ENCODE results near the gene FUOM.
A peak's percentile ranks its signal among the peaks of the same experiment; 100 is the strongest.
"Not testable (repeated sequence)": the region's sequence is repeated elsewhere in the genome, so short reads cannot be mapped to it uniquely, and the experiment has no call there.

FUOM gene

DNA sequence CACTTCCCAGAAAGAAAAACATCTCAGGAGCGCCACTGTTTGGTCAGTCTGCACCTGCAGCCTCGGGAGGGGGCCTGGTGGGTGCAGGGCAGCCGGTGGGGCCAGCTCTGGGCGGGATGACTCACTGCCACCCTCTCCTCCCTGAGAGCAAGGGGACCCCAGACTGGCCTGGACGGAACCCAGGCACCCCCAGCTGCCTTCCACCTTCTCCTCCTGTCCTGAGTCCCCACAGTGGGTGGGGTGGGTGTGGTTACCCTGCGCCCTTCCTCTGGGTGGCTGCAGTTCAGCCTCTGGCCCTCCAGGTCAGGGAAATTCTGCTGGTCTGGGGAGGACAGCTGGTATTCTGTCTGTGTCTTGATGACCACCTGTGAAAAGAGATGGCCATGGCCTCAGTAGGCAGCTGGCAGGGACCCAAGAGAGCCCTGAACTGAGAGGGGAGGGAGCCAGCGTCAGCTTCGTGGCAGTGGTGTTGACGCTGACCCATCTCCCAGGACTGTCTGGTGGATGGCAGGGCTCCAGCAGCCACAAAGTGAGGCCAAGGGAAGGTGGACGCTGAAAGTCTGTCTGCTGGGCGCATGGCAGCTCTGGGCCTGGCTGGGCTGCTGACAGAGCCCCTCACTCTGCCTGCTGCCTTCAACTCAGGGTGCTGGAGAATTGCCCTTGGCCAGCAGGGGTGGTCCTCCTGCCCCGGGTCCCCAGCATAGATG lies 30.0 kb downstream of the FUOM start:
- DNase-seq = no peak

- DNase-seq = no peak
These were observed 30.8 kb downstream of the FUOM start for GRCh38 chr10:133326745-133327650.

DNA sequence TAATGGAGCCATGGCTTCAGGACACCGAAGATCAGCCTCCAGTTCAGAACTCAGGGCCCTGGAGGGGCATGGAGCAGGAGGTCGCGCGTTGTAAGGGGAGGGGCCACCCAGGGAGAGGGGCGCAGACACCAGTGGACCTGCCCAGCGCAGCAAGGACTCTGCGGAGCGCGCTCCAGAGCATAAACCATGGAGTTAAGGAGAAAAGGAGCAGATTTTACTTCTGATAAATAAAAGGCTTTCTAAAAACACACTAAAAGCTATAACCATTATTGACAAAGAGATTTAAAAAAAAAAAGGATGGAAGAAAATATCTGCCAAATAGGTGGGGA lies 31.6 kb downstream of the FUOM start:
- no peak for DNase-seq

DNA sequence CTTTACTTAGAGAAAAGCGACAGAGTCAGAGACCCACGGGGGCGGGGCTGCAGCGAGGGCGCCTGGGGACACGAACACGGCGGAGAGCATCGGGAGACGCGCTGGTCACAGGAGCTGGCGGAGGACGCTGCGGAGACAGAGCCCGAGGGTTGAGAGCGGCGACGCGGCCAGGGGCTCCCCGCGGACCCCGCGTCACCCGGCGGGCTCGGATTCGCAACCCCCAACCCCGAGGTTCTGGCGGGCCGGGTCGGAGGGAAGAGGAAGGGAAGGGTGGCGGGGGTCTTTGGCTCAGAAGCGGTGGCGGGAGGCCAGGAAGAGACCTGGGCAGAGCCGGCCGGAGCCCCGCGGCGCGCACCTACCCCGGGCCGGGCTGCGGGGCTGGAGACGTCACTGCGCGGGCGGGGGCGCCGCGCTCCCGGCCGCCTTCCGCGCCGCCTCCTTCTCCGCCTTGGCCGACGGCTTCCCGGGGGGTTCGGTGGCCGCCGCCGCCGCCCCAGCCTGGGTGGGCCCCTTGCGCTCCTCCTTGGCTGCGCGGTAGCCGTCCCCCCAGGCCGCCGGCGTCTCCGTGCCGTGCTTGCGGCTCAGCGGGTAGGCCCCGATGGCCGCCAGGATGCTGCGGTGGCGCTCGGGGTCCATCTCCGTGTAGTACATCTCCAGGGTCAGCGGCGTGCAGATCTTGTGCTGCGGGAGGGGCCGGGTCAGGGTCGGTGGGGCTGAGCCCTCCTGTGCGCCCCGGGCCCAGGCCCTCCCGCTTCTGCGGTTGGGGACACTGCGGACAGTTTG lies 32.2 kb downstream of the FUOM start:
- DNase-seq = peak; percentile 35

DNA sequence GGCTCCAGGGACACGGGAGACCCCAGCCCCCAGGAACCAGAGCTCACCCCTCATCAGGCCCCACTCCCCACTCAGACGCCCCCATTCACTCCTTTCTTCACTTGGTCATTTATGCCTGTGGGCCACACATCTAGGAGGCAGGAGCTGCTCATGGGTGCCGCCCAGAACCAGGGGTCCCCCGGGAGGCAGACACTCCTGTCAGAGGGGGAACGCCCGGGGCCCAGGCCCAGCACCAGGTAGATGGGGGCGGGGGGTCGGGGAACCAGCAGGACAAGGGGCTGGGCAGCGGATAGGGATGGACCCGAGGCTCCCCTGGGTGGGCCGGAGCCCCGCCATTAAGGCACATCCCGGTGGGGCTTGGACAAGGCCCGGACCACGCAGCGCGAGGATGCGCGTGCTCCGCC lies 33.0 kb downstream of the FUOM start:
- no peak for DNase-seq

DNA sequence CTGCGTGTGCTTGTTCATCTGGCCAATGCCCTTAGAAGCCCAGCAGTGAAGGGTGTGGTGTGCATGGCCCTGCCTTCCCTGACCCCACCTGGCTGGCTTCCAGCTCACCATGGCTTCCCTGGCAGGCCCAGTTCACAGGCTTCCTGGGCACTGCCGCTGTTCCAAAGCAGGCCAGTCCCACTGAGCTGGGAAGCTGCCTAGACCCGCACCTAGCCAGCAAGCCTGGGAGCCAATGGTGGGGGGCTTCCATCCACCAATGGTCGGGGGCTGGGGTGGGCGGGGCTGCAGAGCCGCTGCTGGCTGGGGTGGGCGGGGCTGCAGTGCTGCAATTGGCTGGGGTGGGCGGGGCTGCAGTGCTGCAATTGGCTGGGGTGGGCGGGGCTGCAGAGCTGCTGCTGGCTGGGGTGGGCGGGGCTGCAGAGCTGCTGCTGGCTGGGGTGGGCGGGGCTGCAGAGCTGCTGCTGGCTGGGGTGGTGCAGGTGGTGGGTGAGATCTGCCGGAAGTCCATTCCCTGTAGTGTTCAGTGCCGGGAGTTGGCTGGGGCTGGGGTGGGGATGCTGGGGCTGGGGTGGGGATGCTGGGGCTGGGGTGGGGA lies 33.5 kb downstream of the FUOM start:
- peak; percentile 62 for DNase-seq

GRCh38 chr10:133322064-133322709 lies 35.6 kb downstream of the FUOM start:
- not testable (repeated sequence) for DNase-seq

GRCh38 chr10:133320852-133321422 lies 36.9 kb downstream of the FUOM start:
- DNase-seq = not testable (repeated sequence)

GRCh38 chr10:133318494-133319127 lies 39.2 kb downstream of the FUOM start:
- peak; percentile 70 for DNase-seq

- DNase-seq = no peak
These were observed 41.1 kb downstream of the FUOM start for GRCh38 chr10:133316732-133317131.

- no peak for DNase-seq
These were observed 41.6 kb downstream of the FUOM start for GRCh38 chr10:133316266-133316665.

- no peak for DNase-seq
These were observed 42.0 kb downstream of the FUOM start for GRCh38 chr10:133315847-133316246.

DNA sequence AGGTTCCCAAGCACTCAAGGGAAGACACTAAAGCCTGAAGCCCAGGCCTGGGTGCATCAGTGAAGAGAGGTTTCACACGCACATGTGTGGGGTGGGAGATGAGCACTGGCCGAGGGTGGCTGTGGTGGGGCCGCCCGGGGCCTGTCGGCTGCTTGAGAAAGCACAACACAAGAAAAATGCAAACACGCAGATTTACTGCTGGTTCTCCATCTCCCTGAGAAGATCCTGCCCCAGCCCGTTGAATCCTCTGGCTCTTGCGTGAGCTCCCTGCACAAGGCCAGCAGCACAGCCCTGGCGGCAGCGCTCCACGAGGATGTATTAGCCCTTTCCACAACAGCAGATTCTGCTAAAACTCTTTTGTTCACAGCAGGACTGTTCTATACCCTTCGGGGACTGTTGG lies 42.9 kb downstream of the FUOM start:
- DNase-seq = no peak

DNA sequence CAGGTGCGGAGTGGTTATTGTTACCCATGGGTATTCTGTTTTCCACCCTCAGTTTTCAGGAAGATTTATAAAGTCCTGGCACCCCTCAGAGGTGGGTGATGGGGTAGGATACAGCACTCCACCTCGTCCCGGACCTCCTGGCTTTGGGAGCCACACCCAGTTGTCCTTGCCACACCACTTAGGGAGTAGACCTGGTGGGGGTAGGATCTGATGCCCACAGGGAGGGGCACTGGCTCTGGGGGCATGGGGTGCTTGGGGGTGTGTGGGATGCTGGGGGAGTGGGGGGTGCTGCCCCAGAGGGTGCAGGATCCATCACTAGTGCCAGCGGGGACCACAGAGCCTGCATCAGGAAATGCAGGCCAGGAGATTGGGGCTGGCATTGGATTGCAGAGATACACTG lies 44.6 kb downstream of the FUOM start:
- DNase-seq = no peak

DNA sequence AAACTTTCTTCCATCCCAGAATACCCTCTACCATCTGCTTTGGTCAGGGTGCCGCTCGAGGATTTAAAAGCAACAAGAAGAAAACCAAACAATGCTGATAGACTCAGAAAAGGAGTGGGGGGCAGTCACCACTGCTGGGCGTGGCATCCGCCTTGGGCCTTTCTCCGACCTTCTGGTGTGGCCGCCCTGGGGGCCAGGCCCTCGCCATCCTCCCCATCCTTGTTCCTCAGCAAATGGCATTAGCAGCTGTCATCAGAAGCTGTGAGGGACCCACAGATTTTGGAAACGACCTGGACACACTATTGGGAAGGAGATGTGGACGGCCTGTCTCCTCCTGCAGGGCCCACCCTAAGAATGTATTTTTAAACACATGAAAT lies 45.1 kb downstream of the FUOM start:
- DNase-seq = no peak

GRCh38 chr10:133312016-133312768 lies 45.6 kb downstream of the FUOM start:
- no peak for DNase-seq

DNA sequence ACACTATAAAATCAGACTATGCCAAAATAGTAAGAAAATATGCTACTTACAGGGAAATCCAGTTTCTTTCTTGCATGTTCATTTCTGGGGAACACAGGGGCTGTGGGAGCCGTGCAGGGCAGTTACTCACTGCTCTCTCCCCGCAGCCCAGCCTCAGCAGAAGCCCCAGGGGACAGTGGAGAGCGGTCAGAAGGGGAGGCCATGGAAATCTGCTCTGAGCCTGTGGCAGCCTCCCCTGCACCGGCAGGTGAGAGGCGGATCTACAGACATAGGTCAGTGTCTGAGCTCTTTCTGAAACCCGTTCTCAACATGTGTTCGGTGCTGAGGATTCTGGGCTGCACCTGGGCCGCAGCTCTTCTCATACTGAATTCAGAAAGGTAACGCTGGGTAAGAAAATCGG lies 46.2 kb downstream of the FUOM start:
- DNase-seq = no peak

GRCh38 chr10:133310789-133311188 lies 47.0 kb downstream of the FUOM start:
- DNase-seq = no peak

DNA sequence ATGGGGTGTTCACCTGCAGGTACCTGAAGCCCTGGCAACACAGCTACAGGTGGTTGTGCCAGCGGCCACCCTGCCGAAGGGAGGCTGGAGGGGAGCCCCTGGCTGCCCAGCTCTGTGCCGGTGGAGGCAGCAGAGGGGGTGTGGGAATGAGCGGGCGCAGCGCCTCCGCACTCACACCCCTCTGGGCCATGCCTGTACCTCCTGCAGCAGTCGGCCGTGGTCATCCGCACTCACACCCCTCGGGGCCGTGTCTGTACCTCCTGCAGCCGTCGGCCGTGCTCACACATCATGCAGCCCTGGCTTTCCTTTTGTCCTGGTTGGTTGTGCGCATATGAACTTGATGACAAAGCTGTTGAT lies 47.4 kb downstream of the FUOM start:
- DNase-seq = no peak

- DNase-seq = no peak
These were observed 48.0 kb downstream of the FUOM start for GRCh38 chr10:133309720-133310398.

All from activated CD4-positive, alpha-beta T cell treated with anti-CD3 and anti-CD28 coated beads, Interleukin-2, amount 50 U/mL, for 1 hour (primary cell).